ENCODE measurements around the gene PWP2.

DNA sequence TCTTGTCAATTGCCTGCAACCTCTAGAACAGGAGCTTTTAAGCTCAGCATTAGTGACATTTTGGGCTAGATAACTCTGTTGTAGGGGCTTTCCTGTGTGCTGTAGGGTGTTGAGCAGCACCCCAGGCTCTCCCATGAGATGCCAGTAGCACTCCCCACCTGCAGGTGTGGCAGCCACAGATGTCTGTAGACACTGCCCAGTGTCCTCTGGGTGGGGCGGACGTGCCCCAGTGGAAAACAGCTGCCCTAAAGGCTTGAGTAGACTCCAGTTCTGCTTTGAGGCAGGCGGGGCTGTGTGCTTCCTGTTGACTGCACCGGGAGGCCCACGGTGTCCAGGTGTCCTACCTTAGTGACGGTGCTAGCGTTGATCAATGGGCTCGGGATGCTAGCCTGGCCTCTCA, 16.9 kb upstream of the PWP2 start:
- no peak for TF ChIP-seq CEBPB (IDR thresholded peaks at IDR 0.05; ENCODE audit: low read depth, low read length)
- no peak for TF ChIP-seq BHLHE40 (IDR thresholded peaks at IDR 0.05; ENCODE audit: low read depth, low read length)
- no peak for TF ChIP-seq MXI1 (IDR thresholded peaks at IDR 0.05; ENCODE audit: borderline replicate concordance, low read depth, low read length)
- no peak for TF ChIP-seq POLR2A (IDR thresholded peaks at IDR 0.05; ENCODE audit: low read depth, low read length)
- no peak for TF ChIP-seq RAD21 (IDR thresholded peaks at IDR 0.05; ENCODE audit: low read length)

All from IMR-90 (cell line).